Activated CD8-positive, alpha-beta memory T cell treated with anti-CD3 and anti-CD28 coated beads for 36 hours (primary cell): Measurements from ENCODE around the gene ZNF773. TPM values are rescaled to one million over a fixed set of nuclear protein-coding genes. Genes with fewer than 3 reads are reported as not detected.

Source experiments
- CTCF ChIA-PET: fragments of 350-600 bp; sonication (Branson Sonifier 250); formaldehyde crosslinking; loops from one replicate; lab custom pipeline; 2021; ENCODE audit warnings: antibody characterized with exemption; lab: Charles Lee
- POLR2A ChIA-PET: fragments of 350-600 bp; sonication (Branson Sonifier 250); formaldehyde crosslinking; loops from one replicate; lab custom pipeline; 2021; ENCODE audit warnings: antibody characterized with exemption; lab: Charles Lee
- total RNA-seq, 2 experiments: library from RNA; stranded (reverse); gene quantifications; one replicate each; pipeline ENCODE4 v1.2.3, GENCODE V29; 2021

Gene ZNF773
- total RNA-seq, 2 experiments from 2014 or later = 5.0 to 7.0 TPM

- ChIA-PET POLR2A (no interaction called here), CTCF (no interaction called here)
Measured at GRCh38 chr19:57552432-57552831, 52.7 kb downstream of the ZNF773 start.

GRCh38 chr19:57557659-57558058, 57.9 kb downstream of the ZNF773 start:
- ChIA-PET POLR2A (no interaction called here), CTCF (no interaction called here)

Other genes with a start within 250 kb of the ZNF773 start
- 10 to 100 TPM; 46.1 to 50.9 TPM for gene ZNF460, start 219.5 kb upstream of the ZNF773 start, total RNA-seq
- 1 to 10 TPM; 7.2 to 7.3 TPM for gene ZNF543, start 179.5 kb upstream of the ZNF773 start, total RNA-seq
- 1 to 10 TPM; 8.9 to 9.7 TPM for gene ZNF304, start 148.7 kb upstream of the ZNF773 start, total RNA-seq
- 1 to 10 TPM; 5.6 to 7.1 TPM for gene TRAPPC2B, start 136.4 kb upstream of the ZNF773 start, total RNA-seq
- 1 to 10 TPM; 1.9 to 2.7 TPM for gene ZNF547, start 136.4 kb upstream of the ZNF773 start, total RNA-seq
- gene ZNF548, start 110.1 kb upstream of the ZNF773 start, total RNA-seq = 10 to 100 TPM; 11.8 to 13.9 TPM
- gene ZNF17, start 88.8 kb upstream of the ZNF773 start, total RNA-seq = 10 to 100 TPM in 1 of 2 experiments, 1 to 10 TPM in 1; 9.9 to 10.9 TPM
- gene ZNF749, start 64.6 kb upstream of the ZNF773 start, total RNA-seq = 10 to 100 TPM; 27.5 to 28.6 TPM
- under 1 TPM; 0.15 to 0.17 TPM for gene VN1R1, start 42.8 kb upstream of the ZNF773 start, total RNA-seq
- 1 to 10 TPM; 5.2 to 6.1 TPM for gene ZNF772, start 22.4 kb upstream of the ZNF773 start, total RNA-seq
- 1 to 10 TPM; 7.3 to 7.5 TPM for gene ZNF419, start 12.2 kb upstream of the ZNF773 start, total RNA-seq
- 1 to 10 TPM; 4.4 TPM for gene ZNF549, start 27.4 kb downstream of the ZNF773 start, total RNA-seq
- 1 to 10 TPM; 8.8 to 10.0 TPM for gene ZNF550, start 59.9 kb downstream of the ZNF773 start, total RNA-seq
- 1 to 10 TPM; 3.4 to 4.0 TPM for gene ZNF416, start 79.0 kb downstream of the ZNF773 start, total RNA-seq
- 10 to 100 TPM in 1 of 2 experiments, 1 to 10 TPM in 1; 8.7 to 11.1 TPM for gene ZIK1, start 84.2 kb downstream of the ZNF773 start, total RNA-seq
- gene ZNF530, start 99.9 kb downstream of the ZNF773 start, total RNA-seq = 10 to 100 TPM; 10.2 to 10.8 TPM
- gene ZNF134, start 114.3 kb downstream of the ZNF773 start, total RNA-seq = 10 to 100 TPM; 15.9 to 16.9 TPM
- gene ZNF211, start 133.2 kb downstream of the ZNF773 start, total RNA-seq = 1 to 10 TPM; 5.5 to 6.6 TPM
- not detected for gene ZSCAN4, start 169.0 kb downstream of the ZNF773 start, total RNA-seq
- 10 to 100 TPM; 12.8 to 13.9 TPM for gene ZNF551, start 182.0 kb downstream of the ZNF773 start, total RNA-seq
- gene ZNF154, start 209.3 kb downstream of the ZNF773 start, total RNA-seq = 1 to 10 TPM; 5.0 to 5.1 TPM
- 1 to 10 TPM; 8.2 to 8.4 TPM for gene ZNF671, start 227.7 kb downstream of the ZNF773 start, total RNA-seq
- 10 to 100 TPM; 10.2 to 10.8 TPM for gene ZNF776, start 246.9 kb downstream of the ZNF773 start, total RNA-seq